ENCODE data around the gene MOB1A. TPM values are rescaled to one million over a fixed set of nuclear protein-coding genes. Genes with fewer than 3 reads are reported as not detected.
"Not testable (repeated sequence)": the region's sequence is repeated elsewhere in the genome, so short reads cannot be mapped to it uniquely, and the experiment has no call there.

Gene MOB1A
- total RNA-seq, 3 donors from 2014 or later = 117 to 129 (median 124) TPM

DNA sequence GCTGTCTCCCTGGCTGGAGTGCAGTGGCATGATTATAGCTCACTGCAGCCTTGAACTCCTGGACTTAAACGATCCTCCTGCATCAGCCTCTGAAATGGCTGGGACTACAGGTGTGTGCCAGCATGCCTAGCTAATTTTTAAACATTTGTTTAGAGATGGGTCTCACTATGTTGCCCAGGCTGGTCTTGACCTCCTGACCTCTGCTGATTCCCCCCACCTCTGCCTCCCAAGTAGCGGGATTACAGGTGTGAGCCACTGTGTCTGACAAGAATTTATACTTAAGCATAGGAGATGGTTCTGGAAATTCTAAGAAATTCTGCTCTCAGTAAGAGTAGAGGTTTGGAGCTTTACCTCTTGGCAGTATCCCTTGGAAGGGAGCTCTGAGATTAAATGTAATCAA, 38.0 kb upstream of the MOB1A start:
- DNase-seq = no peak
- TF ChIP-seq, protein P1, sequence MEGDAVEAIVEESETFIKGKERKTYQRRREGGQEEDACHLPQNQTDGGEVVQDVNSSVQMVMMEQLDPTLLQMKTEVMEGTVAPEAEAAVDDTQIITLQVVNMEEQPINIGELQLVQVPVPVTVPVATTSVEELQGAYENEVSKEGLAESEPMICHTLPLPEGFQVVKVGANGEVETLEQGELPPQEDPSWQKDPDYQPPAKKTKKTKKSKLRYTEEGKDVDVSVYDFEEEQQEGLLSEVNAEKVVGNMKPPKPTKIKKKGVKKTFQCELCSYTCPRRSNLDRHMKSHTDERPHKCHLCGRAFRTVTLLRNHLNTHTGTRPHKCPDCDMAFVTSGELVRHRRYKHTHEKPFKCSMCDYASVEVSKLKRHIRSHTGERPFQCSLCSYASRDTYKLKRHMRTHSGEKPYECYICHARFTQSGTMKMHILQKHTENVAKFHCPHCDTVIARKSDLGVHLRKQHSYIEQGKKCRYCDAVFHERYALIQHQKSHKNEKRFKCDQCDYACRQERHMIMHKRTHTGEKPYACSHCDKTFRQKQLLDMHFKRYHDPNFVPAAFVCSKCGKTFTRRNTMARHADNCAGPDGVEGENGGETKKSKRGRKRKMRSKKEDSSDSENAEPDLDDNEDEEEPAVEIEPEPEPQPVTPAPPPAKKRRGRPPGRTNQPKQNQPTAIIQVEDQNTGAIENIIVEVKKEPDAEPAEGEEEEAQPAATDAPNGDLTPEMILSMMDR (IDR thresholded peaks at IDR 0.05) = no peak
- no peaks in the 10 kb centered on the region for H3K36me3 ChIP-seq (ENCODE audit: low read depth)

DNA sequence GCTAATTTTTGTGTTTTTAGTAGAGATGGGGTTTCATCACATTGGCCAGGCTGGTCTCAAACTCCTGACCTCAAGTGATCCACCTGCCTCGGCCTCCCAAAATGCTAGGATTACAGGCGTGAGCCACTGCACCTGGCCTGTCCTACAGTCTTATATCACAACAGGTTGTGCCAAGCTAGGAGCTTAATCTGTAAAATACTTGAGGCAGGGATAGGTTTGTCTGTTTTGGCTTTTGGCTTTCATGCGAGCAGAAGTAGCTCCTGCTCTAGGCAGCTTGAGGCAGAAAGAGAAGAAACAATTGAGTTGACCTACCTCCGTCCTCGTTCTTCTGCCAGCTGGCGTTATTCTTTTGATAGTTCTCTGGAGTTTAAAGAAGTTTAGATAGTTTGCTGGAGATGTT, 37.1 kb upstream of the MOB1A start:
- H3K4me1 ChIP-seq (ENCODE audit: low read depth); H3K36me3 ChIP-seq (ENCODE audit: low read depth); DNase-seq; ATAC-seq; H3K4me3 ChIP-seq; H3K9me3 ChIP-seq; intact Hi-C loops (cut with DNase I, micrococcal nuclease): not testable (repeated sequence)

More for the DNA sequence above, 38.0 kb upstream of the MOB1A start:
- H3K4me3 ChIP-seq = no peak overlapping the region
- intact Hi-C loops (cut with DNase I, micrococcal nuclease) = no loop called here
- H3K4me1 ChIP-seq (ENCODE audit: low read depth) = no peaks in the 10 kb centered on the region
- ATAC-seq = no peak
- H3K9me3 ChIP-seq = no peaks in the 10 kb centered on the region

DNA sequence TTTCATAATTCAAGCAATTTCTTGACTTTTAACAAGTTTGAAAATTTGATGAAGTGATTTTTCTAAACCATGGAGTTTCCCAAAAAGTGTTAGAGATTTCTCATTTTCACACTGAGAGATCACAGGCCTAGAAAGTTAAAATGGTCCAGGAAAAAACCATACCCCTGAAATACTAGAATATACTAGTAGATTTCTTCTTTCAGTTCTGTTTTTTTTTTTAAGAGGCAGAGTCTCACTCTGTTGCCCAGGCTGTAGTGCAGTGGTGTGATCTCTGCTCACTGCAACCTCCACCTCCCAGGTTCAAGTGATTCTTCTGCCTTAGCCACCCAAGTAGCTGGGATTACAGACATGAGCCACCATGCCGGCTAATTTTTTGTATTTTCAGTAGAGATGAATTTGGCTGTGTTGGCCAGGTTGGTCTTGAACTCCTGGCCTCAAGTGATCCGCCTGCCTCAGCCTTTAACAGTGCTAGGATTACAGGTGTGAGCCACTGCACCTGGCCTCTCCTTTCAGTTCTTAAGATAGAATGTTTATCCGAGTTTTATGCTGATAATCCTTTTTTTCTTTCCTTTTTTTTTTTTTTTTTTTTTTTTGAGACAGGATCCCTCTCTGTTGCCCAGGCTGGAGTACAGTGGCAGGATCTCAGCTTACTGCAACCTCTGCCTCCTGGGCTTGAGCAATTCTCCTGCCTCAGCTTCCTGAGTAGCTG, 34.2 kb upstream of the MOB1A start:
- intact Hi-C loops (cut with DNase I, micrococcal nuclease) = no loop called here
- TF ChIP-seq, protein P1 (IDR thresholded peaks at IDR 0.05) = no peak
- ATAC-seq = no peak
- Histone ChIP-seq H3K36me3 (ENCODE audit: low read depth) (no peaks in the 10 kb centered on the region), H3K4me1 (ENCODE audit: low read depth) (no peaks in the 10 kb centered on the region), H3K4me3 (no peak overlapping the region), H3K9me3 (no peaks in the 10 kb centered on the region)
- no peak for DNase-seq

DNA sequence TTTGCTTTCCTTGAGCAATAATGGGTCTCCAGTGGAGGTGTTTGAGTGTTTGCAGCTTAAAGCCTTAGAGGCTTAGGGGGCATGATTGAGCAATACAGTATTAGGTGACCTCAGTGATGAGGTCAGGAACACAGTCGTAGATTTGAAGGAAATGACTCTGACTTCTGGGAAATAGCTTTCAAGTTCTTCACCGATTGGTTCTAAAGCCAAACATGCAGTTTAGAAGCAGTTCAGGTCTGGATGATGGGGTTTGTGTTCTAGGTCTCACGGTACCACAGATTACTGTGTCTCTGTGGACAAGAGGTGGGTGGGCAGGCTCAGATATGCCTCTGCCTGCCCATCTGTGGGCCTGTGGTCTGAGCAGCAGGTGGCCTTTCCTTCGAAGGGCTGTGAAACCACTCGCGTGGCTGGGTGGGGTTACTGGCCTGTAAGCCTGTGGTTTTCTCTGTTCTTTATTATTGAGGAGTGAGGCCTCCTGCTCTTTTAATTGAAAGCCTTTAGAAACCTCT, 27.6 kb upstream of the MOB1A start:
- TF ChIP-seq, protein P1 (IDR thresholded peaks at IDR 0.05) = no peak
- DNase-seq (peak; percentile 42 to 62 (median 56)), ATAC-seq (peak; percentile 55)
- no peaks in the 10 kb centered on the region for H3K9me3 ChIP-seq
- no peak overlapping the region for H3K4me3 ChIP-seq
- no peaks in the 10 kb centered on the region for H3K36me3 ChIP-seq (ENCODE audit: low read depth)
- intact Hi-C loops (cut with DNase I, micrococcal nuclease) = no loop called here
- peaks cover 27% of the 10 kb centered on the region for H3K4me1 ChIP-seq (ENCODE audit: low read depth)

DNA sequence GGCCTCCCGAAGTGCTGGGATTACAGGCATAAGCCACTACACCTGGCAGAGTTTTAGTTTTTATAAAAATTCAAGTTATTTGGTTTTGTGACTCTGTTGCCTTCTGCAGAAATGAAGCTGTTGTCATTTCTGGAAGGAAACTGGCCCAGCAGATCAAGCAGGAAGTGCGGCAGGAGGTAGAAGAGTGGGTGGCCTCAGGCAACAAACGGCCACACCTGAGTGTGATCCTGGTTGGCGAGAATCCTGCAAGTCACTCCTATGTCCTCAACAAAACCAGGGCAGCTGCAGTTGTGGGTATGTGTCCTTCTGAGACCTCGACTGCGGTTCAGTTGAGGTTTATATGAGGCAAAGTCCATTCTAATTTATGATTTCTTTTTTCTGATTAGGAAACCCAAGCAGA, 26.9 kb upstream of the MOB1A start:
- peak; percentile 75 to 80 (median 76) for DNase-seq
- H3K4me1 ChIP-seq (ENCODE audit: low read depth) = peaks cover 27% of the 10 kb centered on the region
- intact Hi-C loops (cut with DNase I, micrococcal nuclease) = no loop called here
- H3K9me3 ChIP-seq = no peaks in the 10 kb centered on the region
- TF ChIP-seq, protein P1 (IDR thresholded peaks at IDR 0.05) = no peak
- H3K4me3 ChIP-seq = no peak overlapping the region
- peak; percentile 98 for ATAC-seq
- H3K36me3 ChIP-seq (ENCODE audit: low read depth) = no peaks in the 10 kb centered on the region

DNA sequence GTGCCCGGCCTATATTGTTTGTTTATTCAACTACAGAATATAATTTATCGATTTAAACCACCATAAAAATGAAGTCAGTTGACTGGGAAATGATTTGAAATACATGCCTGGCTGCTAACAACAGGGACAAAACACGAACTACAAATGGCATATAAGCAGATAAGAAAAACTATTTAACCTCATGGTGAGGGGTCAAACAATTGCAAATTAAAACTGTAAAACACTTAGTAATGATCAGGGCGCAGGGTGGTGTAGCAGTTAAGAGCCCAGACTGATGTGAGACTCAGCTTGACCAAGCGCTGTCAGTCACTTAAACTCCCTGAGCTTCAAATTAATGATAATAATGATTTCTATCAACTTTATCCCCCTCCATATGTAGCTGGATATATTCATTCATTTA, 26.4 kb upstream of the MOB1A start:
- no peak overlapping the region for H3K4me3 ChIP-seq
- no peaks in the 10 kb centered on the region for H3K9me3 ChIP-seq
- DNase-seq (no peak), ATAC-seq (no peak)
- TF ChIP-seq, protein P1 (IDR thresholded peaks at IDR 0.05) = no peak
- peaks cover 27% of the 10 kb centered on the region for H3K4me1 ChIP-seq (ENCODE audit: low read depth)
- intact Hi-C loops (cut with DNase I, micrococcal nuclease) = no loop called here
- H3K36me3 ChIP-seq (ENCODE audit: low read depth) = no peaks in the 10 kb centered on the region
